ENCODE measurements around the gene DIPK1C.
A peak's percentile ranks its signal among the peaks of the same experiment; 100 is the strongest.

The DIPK1C gene

GRCh38 chr18:74450626-74451025 is 6.5 kb downstream of the DIPK1C start:
- no peak for DNase-seq

GRCh38 chr18:74447404-74448152 is 9.5 kb downstream of the DIPK1C start:
- DNase-seq, result no peak

- no peak for DNase-seq
These were observed 10.3 kb downstream of the DIPK1C start for GRCh38 chr18:74446631-74447403.

- no peak for DNase-seq
These were observed 10.9 kb downstream of the DIPK1C start for GRCh38 chr18:74446178-74446577.

- no peak for DNase-seq
These were observed 11.5 kb downstream of the DIPK1C start for GRCh38 chr18:74445585-74445984.

GRCh38 chr18:74444104-74444503 is 13.0 kb downstream of the DIPK1C start:
- DNase-seq, result no peak

GRCh38 chr18:74440808-74441427 is 16.2 kb downstream of the DIPK1C start:
- no peak for DNase-seq

GRCh38 chr18:74438091-74438490 is 19.0 kb downstream of the DIPK1C start:
- DNase-seq, result no peak

GRCh38 chr18:74436158-74436769 is 20.8 kb downstream of the DIPK1C start:
- DNase-seq, result no peak

GRCh38 chr18:74435740-74436139 is 21.4 kb downstream of the DIPK1C start:
- DNase-seq, result no peak

- DNase-seq, result no peak
These were observed 22.6 kb downstream of the DIPK1C start for GRCh38 chr18:74434466-74434865.

- DNase-seq, result peak; percentile 31 to 71
These were observed 26.1 kb downstream of the DIPK1C start for GRCh38 chr18:74430806-74431571.

- DNase-seq, result no peak
These were observed 26.9 kb downstream of the DIPK1C start for GRCh38 chr18:74430231-74430630.

GRCh38 chr18:74429096-74429495 is 28.0 kb downstream of the DIPK1C start:
- DNase-seq, result no peak

- no peak for DNase-seq
These were observed 29.5 kb downstream of the DIPK1C start for GRCh38 chr18:74427442-74428112.

- no peak for DNase-seq
These were observed 31.2 kb downstream of the DIPK1C start for GRCh38 chr18:74425876-74426275.

GRCh38 chr18:74425161-74425560 is 31.9 kb downstream of the DIPK1C start:
- DNase-seq, result no peak

GRCh38 chr18:74422541-74422940 is 34.6 kb downstream of the DIPK1C start:
- peak; percentile 50 to 85 for DNase-seq

GRCh38 chr18:74420926-74421325 is 36.2 kb downstream of the DIPK1C start:
- no peak for DNase-seq

- DNase-seq, result no peak
These were observed 36.6 kb downstream of the DIPK1C start for GRCh38 chr18:74420481-74420880.

- DNase-seq, result peak; percentile 19 to 79
These were observed 37.3 kb downstream of the DIPK1C start for GRCh38 chr18:74419761-74420160.

GRCh38 chr18:74418023-74418422 is 39.1 kb downstream of the DIPK1C start:
- DNase-seq, result no peak
